ENCODE measurements around the gene FCSK. TPM values are rescaled to one million over a fixed set of nuclear protein-coding genes. Genes with fewer than 3 reads are reported as not detected.

FCSK gene
- total RNA-seq, 1 donor from 2014 or later: 20.6 TPM

- peaks cover 52% of the 10 kb centered on the region for H3K4me1 ChIP-seq
- no peaks in the 10 kb centered on the region for H3K27me3 ChIP-seq
- DNase-seq (ENCODE audit: extremely low spot score in 2 of 2): no peak
Observed at GRCh38 chr16:70529051-70529777, 74.8 kb downstream of the FCSK start.

More at GRCh38 chr16:70529051-70529777, 74.8 kb downstream of the FCSK start:
- no peaks in the 10 kb centered on the region for H3K9me3 ChIP-seq
- H3K4me3 ChIP-seq: no peak overlapping the region
- intact Hi-C loops (cut with DNase I): loop anchor here (10.0 kb wide), 2 partner anchors 126 to 226 kb away; no protein-coding TSS in a partner anchor
- peaks cover 0 to 65% of the 10 kb centered on the region in 2 donors for H3K36me3 ChIP-seq
- no peak overlapping the region for H3K27ac ChIP-seq
- TF ChIP-seq POLR2AphosphoS5 (IDR thresholded peaks at IDR 0.05; ENCODE audit: insufficient read depth in 1 of 2, low read depth in 1 of 2) (peak in 1 of 2 donors; percentile 52), POLR2A (IDR thresholded peaks at IDR 0.05) (no peak), CTCF (IDR thresholded peaks at IDR 0.05) (peak in 2 of 3 experiments; percentile 29 to 31)

Small RNA genes within 50 kb of the gene (small RNA-seq; reads per million reads assigned to genes)
- not detected for gene RNU6-23P
- gene RPS27P26: not detected
- 170 reads per million, percentile 97 among the genes with 10 or more reads in this experiment for gene SNORD111B

Other genes starting within 250 kb of the FCSK start
- 19.2 TPM for gene EXOSC6, start 202.7 kb upstream of the FCSK start, total RNA-seq
- 54.3 TPM for gene AARS1, start 165.1 kb upstream of the FCSK start, total RNA-seq
- 47.6 TPM for gene DDX19B, start 155.4 kb upstream of the FCSK start, total RNA-seq
- gene DDX19A, start 107.7 kb upstream of the FCSK start, total RNA-seq: 30.0 TPM
- gene ST3GAL2, start 15.5 kb upstream of the FCSK start, total RNA-seq: 14.0 TPM
- 39.3 TPM for gene COG4, start 69.0 kb downstream of the FCSK start, total RNA-seq
- gene SF3B3, start 69.2 kb downstream of the FCSK start, total RNA-seq: 91.3 TPM
- 6.1 TPM for gene IL34, start 192.0 kb downstream of the FCSK start, total RNA-seq
- 102 TPM for gene MTSS2, start 231.5 kb downstream of the FCSK start, total RNA-seq

Measured in vagina (tissue), 2 donors.